ENCODE data around the gene CLCN6. TPM values are rescaled to one million over a fixed set of nuclear protein-coding genes. Genes with fewer than 3 reads are reported as not detected.

The CLCN6 gene
- polyA plus RNA-seq, 4 donors, result 13.3 to 28.8 (median 20.7) TPM

GRCh38 chr1:11873395-11874257, 67.6 kb downstream of the CLCN6 start:
- no peak for DNase-seq (ENCODE audit: low read depth in 4 of 4, low spot score in 2 of 4)

DNA sequence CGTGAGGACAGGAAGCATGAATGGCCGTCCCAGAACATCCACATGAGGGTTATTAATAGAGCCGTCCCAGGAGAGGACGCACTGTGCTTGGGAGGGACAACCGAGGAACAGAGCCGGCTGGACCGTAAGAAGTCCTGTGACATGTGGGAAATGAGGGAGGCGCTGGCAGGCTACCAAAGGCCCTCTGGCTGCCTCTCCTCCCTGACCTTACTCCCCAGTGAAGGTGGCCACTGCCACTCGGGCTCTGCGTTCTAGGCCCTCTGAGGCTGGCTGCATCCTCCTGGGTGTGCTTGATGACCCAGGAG, 68.2 kb downstream of the CLCN6 start:
- DNase-seq (ENCODE audit: low read depth in 4 of 4, low spot score in 2 of 4), result no peak

- DNase-seq (ENCODE audit: low read depth in 4 of 4, low spot score in 2 of 4), result no peak
These were observed 68.6 kb downstream of the CLCN6 start for GRCh38 chr1:11874624-11875023.

- no peak for DNase-seq (ENCODE audit: low read depth in 4 of 4, low spot score in 2 of 4)
These were observed 69.1 kb downstream of the CLCN6 start for GRCh38 chr1:11875094-11875493.

GRCh38 chr1:11877074-11877473, 71.1 kb downstream of the CLCN6 start:
- DNase-seq (ENCODE audit: low read depth in 4 of 4, low spot score in 2 of 4), result peak in 1 of 4 donors; percentile 34

DNA sequence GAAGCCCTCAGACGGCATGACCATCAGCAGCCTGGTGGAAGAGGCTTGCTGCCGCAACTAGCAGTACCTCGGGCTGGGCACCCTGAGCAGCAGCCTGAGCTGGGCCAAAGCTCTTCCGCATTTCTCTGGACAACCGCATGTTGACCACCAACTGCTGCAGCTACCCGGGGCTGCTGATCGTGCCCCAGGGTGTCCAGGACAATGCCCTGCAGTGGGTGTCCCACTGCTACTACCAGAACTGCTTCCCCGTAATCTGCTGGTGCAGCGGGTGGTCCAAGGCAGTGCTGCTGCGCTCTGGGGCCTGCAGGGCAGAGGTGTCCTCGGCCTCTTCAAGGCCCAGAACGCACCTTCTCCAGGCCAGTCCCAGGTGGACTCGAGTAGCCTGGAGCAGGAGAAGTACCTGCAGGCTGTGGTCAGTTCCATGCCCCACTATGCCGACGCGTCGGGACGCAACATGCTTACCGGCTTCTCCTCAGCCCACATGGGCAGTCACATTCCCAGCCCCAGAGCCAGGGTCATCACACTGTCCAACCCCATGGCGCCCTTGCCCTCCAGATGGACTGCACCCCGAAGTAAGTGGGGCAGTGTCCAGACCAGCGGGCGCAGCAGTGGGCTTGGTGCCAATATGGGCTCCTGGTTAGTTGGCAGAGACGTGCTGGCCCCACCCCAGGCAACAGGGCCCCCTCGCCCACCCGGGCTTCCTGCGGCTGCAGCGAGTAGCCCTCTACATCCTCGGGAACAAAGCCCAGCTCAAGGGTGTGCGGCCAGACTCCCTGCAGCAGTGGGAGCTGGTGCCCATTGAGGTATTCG, 72.3 kb downstream of the CLCN6 start:
- DNase-seq (ENCODE audit: low read depth in 4 of 4, low spot score in 2 of 4), result no peak

DNA sequence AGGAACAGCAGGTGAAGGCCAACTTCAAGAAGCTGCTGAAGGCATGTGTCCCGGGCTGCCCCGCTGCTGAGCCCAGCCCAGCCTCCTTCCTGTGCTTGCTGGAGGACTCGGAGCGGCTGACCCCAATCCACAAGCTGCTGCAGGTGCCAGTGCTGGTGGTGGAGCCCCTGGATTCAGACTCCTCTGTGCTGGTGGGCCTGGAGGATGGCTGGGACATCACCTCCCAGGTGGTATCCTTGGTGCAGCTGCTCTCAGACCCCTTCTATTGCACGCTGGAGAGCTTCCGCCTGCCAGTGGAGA, 72.8 kb downstream of the CLCN6 start:
- DNase-seq (ENCODE audit: low read depth in 4 of 4, low spot score in 2 of 4), result no peak

DNA sequence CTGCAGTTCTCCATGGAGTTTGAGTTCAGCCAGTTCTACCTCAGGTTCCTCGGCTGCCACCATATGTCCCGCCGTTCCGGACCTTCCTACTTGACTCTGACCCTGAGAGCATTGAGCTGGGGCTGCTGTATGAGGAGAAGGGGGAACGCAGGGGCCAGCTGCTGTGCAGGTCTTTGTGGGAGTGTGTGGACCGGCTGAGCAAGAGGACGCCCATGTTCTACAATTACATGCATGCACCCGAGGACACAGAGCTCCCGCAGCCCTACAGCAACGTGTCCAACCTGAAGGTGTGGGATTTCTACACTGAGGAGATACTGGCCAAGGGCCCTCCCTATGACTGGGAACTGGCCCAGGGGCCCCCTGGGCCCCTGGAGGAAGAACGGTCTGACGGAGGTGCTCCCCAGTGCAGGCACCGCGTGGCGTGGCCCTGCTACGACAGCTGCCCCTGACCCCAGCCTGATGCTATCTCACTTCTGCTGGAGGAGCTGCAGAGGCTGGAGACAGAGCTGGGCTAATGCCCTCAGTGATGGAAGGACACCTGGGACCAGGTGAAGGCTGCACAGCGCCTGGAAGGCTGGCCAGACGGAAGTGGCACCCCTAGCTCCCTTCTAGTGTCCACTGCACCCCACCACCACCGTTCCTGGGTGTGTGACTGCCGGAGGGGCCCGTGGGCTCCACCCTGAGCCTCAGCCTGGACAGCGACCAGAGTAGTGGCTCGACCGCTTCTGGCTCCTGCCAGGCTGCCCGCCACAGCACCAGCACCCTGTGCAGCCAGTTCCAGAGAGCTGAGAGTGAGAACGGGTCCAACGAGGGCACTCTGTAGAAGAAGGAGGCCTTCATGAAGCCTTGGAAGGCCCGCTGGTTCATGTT, 73.6 kb downstream of the CLCN6 start:
- DNase-seq (ENCODE audit: low read depth in 4 of 4, low spot score in 2 of 4), result no peak

DNA sequence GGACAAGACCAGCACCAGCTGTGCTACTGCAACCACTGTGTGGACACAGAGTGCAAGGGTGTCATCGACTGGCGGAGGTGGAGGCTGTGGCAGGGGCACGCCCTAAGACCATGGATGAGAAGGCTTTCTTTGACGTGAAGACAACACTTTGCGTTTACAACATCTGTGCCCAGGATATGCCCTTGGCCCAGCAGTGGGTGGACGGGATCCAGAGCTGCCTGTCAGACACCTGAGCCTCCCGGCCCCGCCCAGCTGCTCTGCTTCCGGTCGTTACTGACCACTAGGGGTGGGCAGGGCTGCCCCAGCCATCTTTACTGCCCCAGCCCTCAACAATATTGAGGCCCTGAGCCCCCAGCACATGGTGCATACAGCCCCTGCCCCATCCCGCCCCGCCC, 74.2 kb downstream of the CLCN6 start:
- no peak for DNase-seq (ENCODE audit: low read depth in 4 of 4, low spot score in 2 of 4)

- DNase-seq (ENCODE audit: low read depth in 4 of 4, low spot score in 2 of 4), result no peak
These were observed 75.1 kb downstream of the CLCN6 start for GRCh38 chr1:11880911-11881748.

DNA sequence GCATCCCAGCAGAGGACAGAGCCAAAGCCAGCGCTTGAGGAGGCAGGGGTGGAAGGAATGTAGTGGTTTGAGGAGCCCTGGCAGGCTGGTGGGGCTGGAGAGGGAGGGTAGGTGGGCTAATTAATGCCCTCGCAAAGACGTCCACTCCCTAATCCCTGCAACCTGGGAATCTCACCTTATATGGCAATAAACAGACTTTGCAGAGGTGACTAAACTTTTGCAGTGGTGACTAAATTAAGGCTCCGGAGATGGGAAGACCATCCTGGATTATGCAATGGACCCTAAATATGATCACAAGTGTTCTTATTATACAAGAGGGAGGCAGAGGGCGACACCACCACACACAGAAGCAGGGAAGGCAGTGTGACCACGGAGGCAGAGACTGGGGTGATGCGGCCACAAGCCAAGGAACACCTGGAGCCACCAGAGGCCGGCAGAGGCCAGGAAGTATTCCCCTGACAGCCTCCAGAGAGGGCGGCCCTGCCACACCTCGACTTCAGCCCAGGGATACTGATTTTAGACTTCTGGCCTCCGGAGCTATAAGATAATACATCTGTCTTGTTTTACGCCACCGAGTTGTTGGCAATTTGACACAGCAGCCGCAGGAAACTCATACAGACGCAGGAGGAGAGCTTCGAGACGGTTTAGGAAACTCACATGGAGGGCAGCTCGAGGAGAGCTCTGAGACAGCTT, 75.9 kb downstream of the CLCN6 start:
- DNase-seq (ENCODE audit: low read depth in 4 of 4, low spot score in 2 of 4), result no peak

DNA sequence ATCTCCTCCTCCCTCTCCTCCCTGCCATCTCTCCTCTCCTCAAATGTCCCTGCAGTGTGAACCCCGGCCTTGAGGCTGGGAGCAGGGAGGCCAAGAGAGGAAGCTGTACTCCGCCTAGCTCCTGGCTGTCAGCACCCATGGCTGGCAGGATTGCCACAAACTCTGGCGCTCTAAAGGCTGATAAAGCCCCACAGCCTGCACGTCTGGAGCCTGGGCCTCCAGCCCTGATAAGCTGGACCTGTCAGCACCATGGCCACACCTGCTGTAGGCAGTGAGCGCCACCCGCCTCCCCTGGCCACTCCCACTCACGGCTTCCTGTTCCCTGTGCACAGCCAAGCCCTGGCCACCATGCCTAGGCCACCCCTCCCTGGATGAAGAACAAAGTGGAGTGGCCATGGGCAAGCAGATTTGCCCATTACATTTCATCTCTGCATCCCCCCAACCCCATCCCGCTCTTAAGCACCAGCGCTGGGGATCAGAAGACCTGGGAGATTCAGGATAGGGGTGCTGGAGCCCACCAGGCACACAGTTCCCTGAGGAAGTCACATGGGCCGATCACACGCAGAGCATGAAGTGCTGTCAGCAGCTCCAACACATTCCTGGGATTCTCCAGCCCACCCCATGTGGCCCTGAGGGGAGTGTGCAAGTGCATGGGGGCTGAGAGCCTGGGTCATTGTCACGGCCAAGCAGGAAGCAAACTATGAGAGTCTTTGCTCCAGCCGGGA, 77.0 kb downstream of the CLCN6 start:
- no peak for DNase-seq (ENCODE audit: low read depth in 4 of 4, low spot score in 2 of 4)

DNA sequence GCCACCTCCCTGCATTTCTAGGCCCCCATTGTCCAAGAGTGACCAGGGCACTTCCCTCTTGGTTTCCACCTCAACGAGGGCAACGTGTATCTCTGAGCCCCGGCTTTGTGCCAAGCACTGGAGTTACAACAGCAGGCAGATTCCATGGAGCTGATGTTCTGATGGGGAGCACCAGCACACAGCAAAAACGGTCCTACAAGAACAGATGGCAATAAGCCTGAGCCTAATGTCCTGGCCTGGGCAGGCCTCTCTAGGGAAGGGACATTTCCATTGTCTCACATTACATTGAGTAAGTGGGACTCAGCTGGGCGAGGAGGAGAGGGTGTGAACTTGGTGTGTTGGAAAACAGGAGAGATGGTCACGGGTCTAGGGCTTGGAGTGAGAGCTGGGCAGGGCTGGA, 79.9 kb downstream of the CLCN6 start:
- DNase-seq (ENCODE audit: low read depth in 4 of 4, low spot score in 2 of 4), result no peak

DNA sequence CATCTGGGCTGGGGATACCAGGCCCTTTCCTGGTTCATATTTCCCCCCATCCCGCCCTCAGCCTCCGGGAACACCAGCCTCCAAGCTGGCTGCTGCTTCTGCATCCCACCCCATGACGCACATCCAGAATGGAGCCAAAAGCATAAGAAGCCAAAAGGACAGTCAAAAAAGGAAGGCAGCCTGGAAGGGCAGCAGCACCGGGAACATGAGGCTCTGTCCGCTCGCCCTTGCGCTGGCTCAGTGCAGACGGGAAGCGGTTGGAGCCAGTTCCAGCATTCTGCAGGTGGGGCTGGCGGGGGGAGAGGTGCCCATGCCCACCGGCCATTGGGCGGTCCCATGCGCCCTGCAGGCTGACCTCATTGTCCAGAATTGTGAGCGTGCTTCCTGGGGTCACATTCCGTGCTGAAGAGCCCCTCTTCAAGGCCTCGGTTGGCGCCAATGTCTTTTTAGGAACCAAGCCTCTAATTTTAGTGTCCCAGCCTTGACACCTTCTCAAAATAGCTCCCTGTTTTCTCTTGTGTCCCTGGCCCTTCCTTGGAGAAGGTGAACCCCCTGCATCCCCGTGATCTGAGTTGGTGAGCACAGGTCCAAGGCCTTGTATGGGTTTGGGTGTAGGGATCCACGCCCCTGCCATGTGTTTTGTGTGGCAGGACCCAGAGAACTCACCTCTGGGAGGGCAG, 81.1 kb downstream of the CLCN6 start:
- DNase-seq (ENCODE audit: low read depth in 4 of 4, low spot score in 2 of 4), result no peak

DNA sequence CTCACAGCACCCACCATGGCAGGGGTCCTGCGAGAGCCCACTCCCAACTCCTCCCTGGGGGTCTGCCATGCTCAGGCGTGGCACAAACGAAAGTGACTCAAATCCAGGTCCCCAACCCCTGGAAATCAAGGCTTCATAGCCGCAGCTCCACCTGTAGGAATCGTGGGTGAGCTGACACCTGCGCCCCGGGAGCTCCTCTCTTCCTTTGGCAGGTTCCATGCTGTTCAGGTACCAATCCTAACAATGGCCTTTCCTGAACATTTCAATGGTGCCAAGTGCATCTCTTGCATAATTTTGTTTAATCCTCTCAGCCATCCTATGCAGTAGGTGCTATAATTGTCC, 81.6 kb downstream of the CLCN6 start:
- no peak for DNase-seq (ENCODE audit: low read depth in 4 of 4, low spot score in 2 of 4)

- DNase-seq (ENCODE audit: low read depth in 4 of 4, low spot score in 2 of 4), result no peak
These were observed 82.3 kb downstream of the CLCN6 start for GRCh38 chr1:11888206-11888876.

GRCh38 chr1:11888877-11889208, 82.9 kb downstream of the CLCN6 start:
- DNase-seq (ENCODE audit: low read depth in 4 of 4, low spot score in 2 of 4), result no peak

- DNase-seq (ENCODE audit: low read depth in 4 of 4, low spot score in 2 of 4), result no peak
These were observed 85.6 kb downstream of the CLCN6 start for GRCh38 chr1:11891433-11892186.
